ENCODE results near the gene GMCL1. TPM values are rescaled to one million over a fixed set of nuclear protein-coding genes. Genes with fewer than 3 reads are reported as not detected.

Gene GMCL1
- total RNA-seq, 1 donor from 2014 or later, result 13.0 TPM

DNA sequence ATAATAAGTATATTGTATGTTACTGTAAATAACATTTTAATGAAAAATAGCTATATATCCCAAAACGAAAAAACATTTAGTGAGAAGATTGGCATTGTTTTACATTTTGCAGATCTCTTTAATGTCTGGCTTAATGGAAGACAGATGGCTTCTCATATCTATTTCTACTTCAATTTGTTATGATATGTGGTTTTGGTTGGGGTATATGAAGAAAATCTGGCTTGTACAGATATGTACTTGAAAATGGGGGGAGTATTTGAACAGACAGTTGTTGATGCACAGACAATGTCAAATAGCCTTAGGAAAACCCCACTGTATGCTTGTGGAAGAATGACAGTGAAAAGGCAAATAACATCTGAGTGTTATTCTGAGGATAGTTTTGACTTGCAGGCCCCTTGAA lies 23.6 kb upstream of the GMCL1 start:
- intact Hi-C loops (cut with micrococcal nuclease), result no loop called here
- DNase-seq (no peak), ATAC-seq (ENCODE audit: low read depth) (no peak)
- no peaks in the 10 kb centered on the region for H3K27me3 Mint-ChIP-seq
- no peaks in the 10 kb centered on the region for H3K9me3 Mint-ChIP-seq
- H3K4me1 Mint-ChIP-seq, result peaks cover 34% of the 10 kb centered on the region
- no peak overlapping the region for H3K27ac Mint-ChIP-seq
- peaks cover 41% of the 10 kb centered on the region for H3K36me3 Mint-ChIP-seq (ENCODE audit: low read depth)
- TF ChIP-seq CTCF (IDR thresholded peaks at IDR 0.05), result no peak
- ChIA-PET CTCF (interaction anchor here (0.6 to 1.9 kb wide), 2 partner anchors 11 to 81 kb away, joined by 4 to 6 read pairs; no protein-coding TSS in a partner anchor), POLR2A (interaction anchor here (0.7 to 1.0 kb wide), 2 partner anchors 35 to 64 kb away, joined by 3 to 4 read pairs; partner anchors contain the start of gene ANXA4)
- no peak overlapping the region for H3K4me3 Mint-ChIP-seq

DNA sequence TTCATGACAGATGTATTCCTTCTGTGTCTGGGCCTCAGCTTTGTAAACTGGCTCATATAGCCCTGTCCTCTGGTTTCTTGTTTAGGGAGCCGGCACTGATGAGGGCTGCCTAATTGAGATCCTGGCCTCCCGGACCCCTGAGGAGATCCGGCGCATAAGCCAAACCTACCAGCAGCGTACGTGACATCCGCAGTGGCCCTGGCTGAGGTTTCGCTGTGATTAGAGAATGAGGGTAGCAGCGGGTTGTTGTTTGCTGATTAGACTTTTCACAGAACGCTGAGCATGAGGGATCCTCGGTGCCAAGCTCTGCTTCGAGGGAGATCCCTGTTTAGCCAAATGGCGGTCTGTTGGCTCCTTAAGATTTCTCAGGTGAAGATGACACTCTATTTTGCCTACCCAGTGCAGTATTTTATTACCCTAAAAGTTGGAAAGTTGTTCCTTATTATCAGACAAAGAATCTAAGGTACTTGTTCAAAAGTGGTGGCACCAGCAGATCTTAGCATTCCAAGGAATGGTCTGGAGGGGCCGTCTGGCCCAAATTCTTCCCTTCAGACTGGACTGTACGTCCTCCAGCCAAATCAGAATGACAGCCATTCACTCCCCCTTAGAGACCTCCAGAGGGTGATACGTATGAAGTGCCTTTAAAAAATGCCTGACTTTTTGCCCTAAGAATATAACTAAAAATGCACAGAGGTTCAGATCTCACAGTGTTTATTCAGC lies 21.5 kb upstream of the GMCL1 start:
- no peak overlapping the region for H3K4me3 Mint-ChIP-seq
- no peak overlapping the region for H3K27ac Mint-ChIP-seq
- CTCF ChIA-PET, result interaction anchor here (3.3 kb wide), 1 partner anchor 83 kb away, joined by 17 read pairs; no protein-coding TSS in a partner anchor
- no peak for ATAC-seq (ENCODE audit: low read depth)
- no peak for TF ChIP-seq CTCF (IDR thresholded peaks at IDR 0.05)
- no peaks in the 10 kb centered on the region for H3K9me3 Mint-ChIP-seq
- POLR2A ChIA-PET, result no interaction called here
- H3K4me1 Mint-ChIP-seq, result peaks cover 18% of the 10 kb centered on the region
- H3K27me3 Mint-ChIP-seq, result no peaks in the 10 kb centered on the region
- no peak for DNase-seq
- intact Hi-C loops (cut with micrococcal nuclease), result no loop called here
- peaks cover 55% of the 10 kb centered on the region for H3K36me3 Mint-ChIP-seq (ENCODE audit: low read depth)

GRCh38 chr2:69810550-69810949 lies 18.9 kb upstream of the GMCL1 start:
- Mint-ChIP-seq H3K36me3 (ENCODE audit: low read depth) (peaks cover 51% of the 10 kb centered on the region), H3K4me3 (no peak overlapping the region), H3K9me3 (no peaks in the 10 kb centered on the region), H3K27ac (no peak overlapping the region), H3K4me1 (peaks cover under 1% of the 10 kb centered on the region), H3K27me3 (no peaks in the 10 kb centered on the region)
- POLR2A ChIA-PET, result no interaction called here
- ATAC-seq (ENCODE audit: low read depth) (no peak), DNase-seq (no peak)
- CTCF ChIA-PET, result interaction anchor here (1.4 to 13.5 kb wide), 3 partner anchors 11 to 86 kb away, joined by 3 to 362 read pairs (median 17); no protein-coding TSS in a partner anchor
- no peak for TF ChIP-seq CTCF (IDR thresholded peaks at IDR 0.05)
- intact Hi-C loops (cut with micrococcal nuclease), result no loop called here

DNA sequence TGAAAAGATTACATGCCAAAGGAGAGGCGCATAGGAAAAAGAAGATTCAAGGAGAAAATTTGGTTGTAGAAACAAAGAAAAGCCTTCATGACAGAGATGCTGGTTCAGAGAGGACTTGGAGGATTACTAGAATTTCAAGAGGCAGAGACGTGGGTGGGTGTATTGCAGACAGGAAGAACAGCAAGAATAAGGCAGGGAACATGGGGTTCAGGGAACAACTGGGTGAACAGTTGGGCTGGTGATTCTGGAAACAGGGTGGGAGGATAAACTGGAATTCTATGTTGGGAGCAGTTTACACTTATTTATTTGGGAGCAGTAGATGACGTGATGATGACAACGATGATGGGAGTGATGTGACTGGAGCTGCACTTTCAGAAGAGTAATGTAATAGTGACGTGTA lies 18.4 kb upstream of the GMCL1 start:
- ChIA-PET CTCF (interaction anchor here (13.5 kb wide), 1 partner anchor 86 kb away, joined by 362 read pairs; no protein-coding TSS in a partner anchor), POLR2A (interaction anchor here (1.7 kb wide), 1 partner anchor 8 kb away, joined by 6 read pairs; no protein-coding TSS in a partner anchor)
- intact Hi-C loops (cut with micrococcal nuclease), result no loop called here
- H3K4me3 Mint-ChIP-seq, result no peak overlapping the region
- ATAC-seq (ENCODE audit: low read depth) (no peak), DNase-seq (no peak)
- TF ChIP-seq CTCF (IDR thresholded peaks at IDR 0.05), result no peak
- no peak overlapping the region for H3K27ac Mint-ChIP-seq
- H3K27me3 Mint-ChIP-seq, result no peaks in the 10 kb centered on the region
- H3K36me3 Mint-ChIP-seq (ENCODE audit: low read depth), result peaks cover 48% of the 10 kb centered on the region
- no peaks in the 10 kb centered on the region for H3K4me1 Mint-ChIP-seq
- H3K9me3 Mint-ChIP-seq, result no peaks in the 10 kb centered on the region

DNA sequence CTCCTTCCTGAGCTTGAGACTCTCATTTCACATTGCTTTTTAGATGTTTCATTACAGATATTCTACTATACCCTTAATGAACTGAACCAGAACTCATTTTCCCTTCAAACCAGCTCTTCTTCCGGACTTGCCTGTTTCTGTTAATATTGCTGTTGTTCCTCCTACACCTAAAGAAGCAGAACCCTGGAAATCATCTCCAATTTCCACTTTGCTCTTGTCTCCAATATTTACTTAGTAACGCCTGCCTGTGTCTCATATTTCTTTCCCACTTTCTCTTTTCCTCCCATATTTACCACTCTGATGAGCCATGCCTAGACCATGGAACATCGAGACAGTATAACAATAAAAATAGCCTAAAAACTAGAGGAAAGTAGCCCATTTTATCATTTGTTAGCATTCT lies 17.9 kb upstream of the GMCL1 start:
- ATAC-seq (ENCODE audit: low read depth) (no peak), DNase-seq (no peak)
- intact Hi-C loops (cut with micrococcal nuclease), result no loop called here
- H3K27ac Mint-ChIP-seq, result no peak overlapping the region
- no peak overlapping the region for H3K4me3 Mint-ChIP-seq
- H3K36me3 Mint-ChIP-seq (ENCODE audit: low read depth), result peaks cover 42% of the 10 kb centered on the region
- ChIA-PET CTCF (interaction anchor here (13.5 kb wide), 1 partner anchor 86 kb away, joined by 362 read pairs; no protein-coding TSS in a partner anchor), POLR2A (interaction anchor here (1.7 kb wide), 1 partner anchor 9 kb away, joined by 6 read pairs; no protein-coding TSS in a partner anchor)
- no peak for TF ChIP-seq CTCF (IDR thresholded peaks at IDR 0.05)
- H3K4me1 Mint-ChIP-seq, result no peaks in the 10 kb centered on the region
- no peaks in the 10 kb centered on the region for H3K27me3 Mint-ChIP-seq
- H3K9me3 Mint-ChIP-seq, result no peaks in the 10 kb centered on the region

Data from activated B cell treated with CpG ODN at 0.5 μM for 24 hours (primary cell).